ENCODE results near the gene ROBO4.

GRCh38 chr11:124943254-124943616 lies 45.6 kb upstream of the ROBO4 start:
- TF ChIP-seq, protein P1, sequence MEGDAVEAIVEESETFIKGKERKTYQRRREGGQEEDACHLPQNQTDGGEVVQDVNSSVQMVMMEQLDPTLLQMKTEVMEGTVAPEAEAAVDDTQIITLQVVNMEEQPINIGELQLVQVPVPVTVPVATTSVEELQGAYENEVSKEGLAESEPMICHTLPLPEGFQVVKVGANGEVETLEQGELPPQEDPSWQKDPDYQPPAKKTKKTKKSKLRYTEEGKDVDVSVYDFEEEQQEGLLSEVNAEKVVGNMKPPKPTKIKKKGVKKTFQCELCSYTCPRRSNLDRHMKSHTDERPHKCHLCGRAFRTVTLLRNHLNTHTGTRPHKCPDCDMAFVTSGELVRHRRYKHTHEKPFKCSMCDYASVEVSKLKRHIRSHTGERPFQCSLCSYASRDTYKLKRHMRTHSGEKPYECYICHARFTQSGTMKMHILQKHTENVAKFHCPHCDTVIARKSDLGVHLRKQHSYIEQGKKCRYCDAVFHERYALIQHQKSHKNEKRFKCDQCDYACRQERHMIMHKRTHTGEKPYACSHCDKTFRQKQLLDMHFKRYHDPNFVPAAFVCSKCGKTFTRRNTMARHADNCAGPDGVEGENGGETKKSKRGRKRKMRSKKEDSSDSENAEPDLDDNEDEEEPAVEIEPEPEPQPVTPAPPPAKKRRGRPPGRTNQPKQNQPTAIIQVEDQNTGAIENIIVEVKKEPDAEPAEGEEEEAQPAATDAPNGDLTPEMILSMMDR (IDR thresholded peaks at IDR 0.05 in 8 of 11, conservative IDR thresholded peaks at IDR 0.05 in 3 of 11): no peak
- TF ChIP-seq POLR2A (IDR thresholded peaks at IDR 0.05): no peak

All from spleen (tissue), 7 donors.